Stimulated activated CD4-positive, alpha-beta T cell treated with anti-CD3 and anti-CD28 coated beads, Interleukin-4, amount 100 ng/mL, for 4 hours (primary cell): ENCODE measurements around the gene ZAP70.

Source experiments
- DNase-seq, 2 experiments: peaks; one replicate each; pipeline ENCODE4 v3.0.0-alpha.2; 2020

Gene ZAP70

GRCh38 chr2:97754690-97755346 is 41.4 kb downstream of the ZAP70 start:
- DNase-seq, result no peak

GRCh38 chr2:97755491-97755890 is 42.1 kb downstream of the ZAP70 start:
- DNase-seq, result no peak

DNA sequence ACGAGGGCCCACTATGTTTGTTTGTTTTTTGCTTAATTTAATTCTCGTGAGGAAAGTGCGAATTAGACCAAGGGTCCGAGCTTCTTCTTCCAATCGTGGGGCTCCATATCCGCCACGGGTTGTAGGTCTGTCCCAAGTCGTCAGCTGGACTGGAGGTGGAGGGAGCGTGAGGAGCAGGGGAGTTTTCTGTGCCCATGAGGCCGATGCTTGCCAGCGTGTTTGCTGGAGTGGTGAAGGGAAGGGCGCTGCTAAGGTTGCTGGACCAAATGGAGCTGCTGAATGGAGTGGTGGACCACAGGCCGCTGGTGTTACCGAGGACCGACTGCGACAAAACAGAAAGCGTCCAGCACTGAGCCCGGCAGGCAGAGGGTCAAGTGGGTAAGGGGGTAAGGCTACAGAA is 43.7 kb downstream of the ZAP70 start:
- no peak for DNase-seq

DNA sequence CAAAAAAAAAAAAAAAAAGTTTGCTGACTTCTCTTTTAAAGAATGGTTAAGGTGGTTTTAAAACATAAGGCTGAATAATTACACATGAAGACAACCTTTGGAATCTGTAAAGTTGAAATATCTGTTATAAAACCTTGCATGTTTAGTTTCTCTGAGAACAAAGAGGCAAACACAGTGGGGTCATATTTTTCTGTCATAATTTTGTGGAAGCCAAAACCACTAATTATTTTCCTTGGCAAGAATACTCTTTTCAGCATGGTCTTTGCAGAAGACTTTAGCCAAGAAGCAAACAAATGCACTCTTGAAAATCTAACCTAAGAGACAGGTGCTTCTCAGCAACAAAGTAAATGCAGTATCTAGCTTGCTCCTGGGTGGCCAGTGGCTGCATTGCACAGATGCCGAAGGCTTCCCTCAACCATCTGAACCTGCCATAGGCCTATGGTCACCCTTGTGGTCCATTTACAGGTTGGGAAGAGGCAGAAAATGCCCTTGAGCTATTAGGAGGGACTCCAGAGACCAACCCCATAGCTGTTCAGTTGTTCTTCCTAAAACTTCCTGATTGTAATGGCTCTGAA is 44.8 kb downstream of the ZAP70 start:
- DNase-seq, result no peak

- DNase-seq, result no peak
Observed at GRCh38 chr2:97759727-97760407, 46.5 kb downstream of the ZAP70 start.

- DNase-seq, result no peak
Observed at GRCh38 chr2:97760480-97761049, 47.2 kb downstream of the ZAP70 start.

DNA sequence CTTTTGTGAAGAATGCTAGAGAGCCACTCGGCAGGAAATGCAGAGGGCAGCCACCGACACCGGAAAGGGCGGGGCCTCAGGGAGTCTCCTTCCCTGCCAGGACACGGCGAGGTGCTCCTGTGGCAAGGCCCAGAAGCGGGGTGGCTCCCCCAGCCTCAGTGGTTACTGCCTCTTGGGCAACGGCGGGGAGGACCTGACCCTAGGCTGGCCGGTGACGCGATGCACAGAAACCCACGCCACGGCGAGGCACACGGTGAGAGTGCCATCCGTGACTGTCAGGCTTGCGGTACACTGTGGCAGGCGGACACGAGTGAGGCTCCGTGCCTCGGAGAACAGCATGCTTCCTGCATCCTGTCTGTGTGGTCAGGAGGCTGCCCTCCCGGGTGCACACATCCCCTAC is 47.8 kb downstream of the ZAP70 start:
- DNase-seq, result peak; percentile 38 to 42

- DNase-seq, result no peak
Observed at GRCh38 chr2:97763176-97763845, 49.9 kb downstream of the ZAP70 start.

DNA sequence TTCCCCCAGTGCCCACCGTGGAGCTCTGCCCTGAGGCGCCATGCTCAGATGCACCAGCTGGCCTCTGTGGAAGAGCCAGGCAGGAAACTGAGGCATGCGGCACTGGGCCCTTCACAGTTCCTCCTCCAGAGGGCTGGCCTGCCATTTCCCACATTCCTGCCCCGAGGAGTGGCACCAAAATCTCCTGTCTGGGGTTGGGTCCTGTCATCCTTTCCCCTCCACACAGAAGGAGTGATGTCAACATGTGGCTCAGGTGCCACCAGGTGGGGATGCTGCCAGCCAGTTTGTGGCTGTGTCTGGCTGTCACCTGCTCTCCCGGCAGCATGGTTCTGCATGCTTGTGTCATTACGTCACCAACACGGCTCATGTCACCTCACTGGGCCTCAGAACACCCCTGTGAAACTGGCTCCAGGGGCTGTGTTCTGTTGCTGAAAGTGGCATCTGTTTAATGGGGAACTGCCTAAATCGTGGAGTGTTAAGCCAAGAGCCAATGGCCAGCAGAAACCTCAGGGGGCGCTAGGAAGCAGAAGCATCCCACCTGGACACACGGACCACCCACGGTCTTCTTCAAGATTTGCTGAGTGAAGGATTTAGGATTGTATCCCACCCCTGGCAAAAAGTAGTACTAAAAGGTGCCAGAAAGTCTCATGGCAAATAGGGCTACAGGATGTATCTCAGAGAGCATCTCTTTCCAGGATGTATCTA is 51.3 kb downstream of the ZAP70 start:
- no peak for DNase-seq

DNA sequence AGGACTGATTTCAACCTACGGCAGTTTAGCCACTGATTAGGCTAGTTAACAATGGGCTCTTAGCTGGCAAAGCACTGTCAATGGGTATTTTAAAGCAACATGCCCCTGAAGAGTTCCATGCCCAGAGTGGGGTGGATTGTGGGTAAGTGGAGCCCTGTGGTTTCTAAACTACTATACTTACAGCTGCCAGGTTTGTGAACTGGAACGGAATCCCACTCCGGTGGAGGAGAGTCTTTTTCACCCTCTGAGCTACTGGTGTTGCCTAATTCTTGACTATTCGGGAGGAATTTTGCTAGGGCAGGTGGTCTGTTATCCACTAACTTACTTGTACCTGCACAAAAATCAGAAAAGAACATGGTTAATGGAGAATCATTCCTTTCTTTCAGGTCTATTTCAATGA is 52.6 kb downstream of the ZAP70 start:
- DNase-seq, result no peak

DNA sequence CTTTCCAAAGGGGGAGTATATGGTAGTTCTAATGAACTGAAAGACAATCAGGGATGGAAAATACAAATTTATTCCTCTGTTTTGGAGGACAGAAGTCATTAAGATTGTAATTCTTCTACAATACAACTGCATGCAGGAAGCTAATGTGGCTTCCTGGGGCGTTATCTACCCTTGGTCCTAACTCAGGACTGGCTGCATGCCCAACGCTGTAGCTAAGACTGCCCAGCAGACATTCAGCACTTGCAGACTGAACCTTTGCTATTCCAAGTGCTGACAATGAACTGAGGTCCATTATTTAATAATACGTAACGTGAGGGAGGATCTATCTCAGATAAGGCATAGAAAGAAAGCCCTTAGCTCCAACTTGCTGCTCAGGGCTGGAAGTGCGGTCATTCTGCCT is 53.2 kb downstream of the ZAP70 start:
- DNase-seq, result no peak

- no peak for DNase-seq
Observed at GRCh38 chr2:97769308-97769707, 55.9 kb downstream of the ZAP70 start.

- DNase-seq, result no peak
Observed at GRCh38 chr2:97769711-97770110, 56.3 kb downstream of the ZAP70 start.

GRCh38 chr2:97770445-97770844 is 57.1 kb downstream of the ZAP70 start:
- DNase-seq, result no peak

DNA sequence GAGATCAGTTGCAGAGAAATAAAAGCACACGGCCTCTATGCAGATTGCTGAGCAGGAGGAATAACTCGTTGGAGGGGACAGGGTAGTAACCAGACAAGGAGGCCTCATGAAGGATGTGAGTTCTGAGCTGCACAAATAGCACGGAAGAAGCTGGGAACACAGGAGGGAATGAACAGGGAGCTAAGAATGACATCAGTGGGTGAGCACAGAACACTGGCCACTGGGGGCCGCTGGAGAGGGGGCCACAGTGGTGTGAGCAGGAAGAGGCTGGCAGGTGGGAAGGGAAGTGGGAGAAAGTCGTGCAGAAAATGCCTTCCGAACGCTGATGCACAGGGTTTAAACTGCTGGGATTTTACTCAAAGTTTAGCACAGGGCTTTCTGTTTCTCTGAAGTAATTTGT is 61.0 kb downstream of the ZAP70 start:
- DNase-seq, result no peak

DNA sequence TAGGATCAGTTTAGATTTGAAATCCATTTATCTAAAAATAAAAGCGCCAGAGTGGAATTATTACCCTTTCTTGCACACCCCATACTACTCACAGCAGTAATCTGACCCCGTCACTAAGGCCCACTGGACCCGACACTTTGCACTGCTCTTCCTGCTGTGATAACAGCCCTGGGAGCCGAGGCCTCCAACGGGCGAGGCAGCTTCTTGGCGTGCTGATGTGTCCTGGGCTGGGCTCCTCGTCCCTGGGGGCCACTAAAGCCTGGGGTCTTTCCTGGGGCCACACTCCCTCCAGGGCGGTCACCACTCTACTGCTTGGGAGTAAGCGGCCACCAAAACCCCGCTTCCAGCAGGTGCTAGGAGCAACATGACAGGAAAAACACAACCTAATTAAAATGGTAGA is 61.7 kb downstream of the ZAP70 start:
- DNase-seq, result no peak

DNA sequence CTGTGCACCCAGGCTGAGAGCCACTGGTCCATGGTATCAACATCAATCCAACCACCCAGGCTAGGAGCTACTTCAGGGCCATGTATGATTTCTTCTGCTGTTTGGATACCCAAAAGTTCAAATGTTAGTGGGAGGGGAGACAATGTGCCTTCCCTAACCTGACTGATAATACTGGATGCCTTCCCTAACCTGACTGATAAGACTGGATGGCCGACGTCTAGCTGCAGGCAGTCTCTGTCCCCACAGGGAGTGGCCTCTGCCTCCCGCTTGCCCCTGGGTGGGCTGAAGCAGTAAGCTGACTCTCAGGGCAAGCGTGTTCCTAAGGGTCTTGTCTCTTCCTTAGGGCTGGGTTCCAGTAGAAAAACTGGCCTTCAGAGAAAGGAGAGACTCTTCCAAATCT is 65.8 kb downstream of the ZAP70 start:
- DNase-seq, result no peak

- no peak for DNase-seq
Observed at GRCh38 chr2:97781981-97782380, 68.6 kb downstream of the ZAP70 start.

GRCh38 chr2:97784953-97785352 is 71.6 kb downstream of the ZAP70 start:
- no peak for DNase-seq

GRCh38 chr2:97785818-97786217 is 72.4 kb downstream of the ZAP70 start:
- DNase-seq, result no peak

GRCh38 chr2:97788986-97789644 is 75.7 kb downstream of the ZAP70 start:
- no peak for DNase-seq
